Measurements from ENCODE around the gene FZD4. TPM values are rescaled to one million over a fixed set of nuclear protein-coding genes. Genes with fewer than 3 reads are reported as not detected.

The FZD4 gene
- total RNA-seq, 1 experiment from 2014 or later, result 7.7 TPM

GRCh38 chr11:86955111-86955360, 159 bp downstream of the FZD4 start:
- DNase-seq (ENCODE audit: low spot score), result no peak
- no peak for ATAC-seq
- Mint-ChIP-seq H3K36me3 (peaks cover 23% of the 10 kb centered on the region), H3K27ac (no peak overlapping the region), H3K9me3 (no peaks in the 10 kb centered on the region), H3K4me1 (peaks cover 47% of the 10 kb centered on the region), H3K4me3 (no peak overlapping the region), H3K27me3 (ENCODE audit: low read depth) (peaks cover 29% of the 10 kb centered on the region)
- ChIA-PET CTCF (interaction anchor here (0.6 to 2.9 kb wide), 13 partner anchors 9 to 377 kb away, joined by 3 to 34 read pairs (median 6); partner anchors contain the start of gene TMEM135), POLR2A (interaction anchor here (0.7 to 3.3 kb wide), 5 partner anchors 31 to 314 kb away, joined by 3 to 14 read pairs (median 4); partner anchors contain the start of gene TMEM135)
- TF ChIP-seq ZNF512 (CRISPR knock-in tag; IDR thresholded peaks at IDR 0.05; ENCODE audit: borderline replicate concordance) (0 out of 2 replicates have a peak, but pooled peaks have one; percentile 1), TP53 (CRISPR knock-in tag; IDR thresholded peaks at IDR 0.05) (peak; percentile 32; the same call in 1 of the 2 replicates), FOXP1 (CRISPR knock-in tag; IDR thresholded peaks at IDR 0.05; ENCODE audit: borderline replicate concordance) (peak; percentile 7; the same call in 1 of the 2 replicates), JAZF1 (CRISPR knock-in tag; IDR thresholded peaks at IDR 0.05) (no peak), MAX (CRISPR knock-in tag; IDR thresholded peaks at IDR 0.05) (no peak), SMAD3 (CRISPR knock-in tag; IDR thresholded peaks at IDR 0.05; ENCODE audit: borderline replicate concordance) (0 out of 2 replicates have a peak, but pooled peaks have one; percentile 3), GTF2I (CRISPR knock-in tag; conservative IDR thresholded peaks at IDR 0.05) (no peak), E2F1 (CRISPR knock-in tag; IDR thresholded peaks at IDR 0.05) (no peak), AFF4 (CRISPR knock-in tag; IDR thresholded peaks at IDR 0.05; ENCODE audit: borderline replicate concordance) (peak; percentile 14; the same call in 1 of the 2 replicates), FOXK1 (CRISPR knock-in tag; IDR thresholded peaks at IDR 0.05) (0 out of 2 replicates have a peak, but pooled peaks have one; percentile 10), PREB (CRISPR knock-in tag; IDR thresholded peaks at IDR 0.05; ENCODE audit: borderline replicate concordance) (no peak), EMX1 (CRISPR knock-in tag; IDR thresholded peaks at IDR 0.05) (no peak), MYBL2 (CRISPR knock-in tag; IDR thresholded peaks at IDR 0.05) (peak; percentile 71; the same call in 1 of the 2 replicates), E2F4 (CRISPR knock-in tag; IDR thresholded peaks at IDR 0.05; ENCODE audit: borderline replicate concordance, low read depth) (0 out of 2 replicates have a peak, but pooled peaks have one; percentile 11), SP1 (CRISPR knock-in tag; conservative IDR thresholded peaks at IDR 0.05) (no peak), ZNF423 (CRISPR knock-in tag; IDR thresholded peaks at IDR 0.05) (no peak), ETV6 (CRISPR knock-in tag; IDR thresholded peaks at IDR 0.05) (peak; percentile 32), ZNF317 (CRISPR knock-in tag; IDR thresholded peaks at IDR 0.05; ENCODE audit: borderline replicate concordance, low read depth) (peak; percentile 6; the same call in 1 of the 2 replicates), ZNF232 (CRISPR knock-in tag; IDR thresholded peaks at IDR 0.05) (0 out of 2 replicates have a peak, but pooled peaks have one; percentile 13), RELA (CRISPR knock-in tag; IDR thresholded peaks at IDR 0.05; ENCODE audit: borderline replicate concordance) (peak; percentile 19)
